GM18511 (cell line): ENCODE measurements around the gene RLN3.
A peak's percentile ranks its signal among the peaks of the same experiment; 100 is the strongest.

Source experiments
- ATAC-seq: cut with Tn5 transposase; IDR thresholded peaks from one replicate; pipeline ENCODE4 v1.9.1; 2021; ENCODE audit warnings: mild to moderate bottlenecking, moderate library complexity; ENCODE audit not compliant: unreplicated experiment

The RLN3 gene

DNA sequence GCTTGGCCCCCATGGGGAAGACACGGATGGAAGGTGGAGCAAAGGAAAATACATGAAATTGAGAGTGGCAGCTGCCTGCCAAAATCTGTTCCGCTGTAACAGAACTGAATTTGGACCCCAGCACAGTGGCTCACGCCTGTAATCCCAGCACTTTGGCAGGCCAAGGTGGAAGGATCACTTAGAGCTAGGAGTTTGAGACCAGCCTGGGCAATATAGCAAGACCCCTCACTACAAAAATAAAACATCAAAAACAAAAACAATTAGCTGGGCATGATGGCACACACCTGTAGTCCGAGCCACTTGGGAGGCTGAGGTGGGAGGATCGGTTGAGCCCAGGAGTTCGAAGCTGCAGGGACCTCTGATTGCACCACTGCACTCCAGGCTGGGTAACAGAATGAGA, 24.5 kb downstream of the RLN3 start:
- no peak for ATAC-seq

DNA sequence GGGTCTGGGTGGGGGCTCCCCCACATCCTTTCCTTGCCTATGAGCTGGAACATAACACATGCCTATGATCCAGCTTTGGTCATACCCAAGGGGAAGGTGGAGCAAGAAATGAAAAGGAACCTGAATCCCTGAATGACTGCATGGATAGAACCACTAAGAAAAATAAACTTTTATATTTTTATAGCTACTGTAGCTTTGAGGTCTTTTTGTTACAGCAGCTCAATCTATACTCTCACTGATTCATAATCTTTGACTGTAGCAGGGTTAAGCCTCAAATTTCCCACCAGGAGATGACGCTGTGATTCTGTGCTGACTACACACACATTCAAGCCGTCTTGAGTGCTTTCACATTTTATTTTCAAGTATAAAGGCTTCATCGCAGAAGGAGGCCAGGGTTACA, 25.1 kb downstream of the RLN3 start:
- ATAC-seq, result no peak

DNA sequence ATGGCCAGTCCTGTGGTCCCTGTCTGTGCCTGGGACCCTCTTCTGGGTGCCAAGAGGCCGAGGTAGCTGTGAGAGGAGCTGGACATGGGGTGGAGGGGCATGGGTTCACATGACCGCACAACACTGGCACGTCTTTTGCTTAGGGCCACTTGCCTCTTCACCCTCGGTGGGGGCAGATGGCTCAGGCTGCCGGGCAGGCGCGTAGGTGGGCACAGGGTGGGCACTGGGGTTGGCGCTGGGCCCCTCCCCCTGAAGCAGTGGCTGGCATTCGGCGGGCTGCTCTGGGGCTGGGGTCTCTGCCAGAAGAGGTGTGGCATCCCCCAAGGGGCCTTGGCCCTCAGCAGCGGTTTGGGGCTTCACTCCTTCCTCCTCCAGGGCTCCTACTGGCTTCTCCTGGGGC, 25.6 kb downstream of the RLN3 start:
- ATAC-seq, result no peak

DNA sequence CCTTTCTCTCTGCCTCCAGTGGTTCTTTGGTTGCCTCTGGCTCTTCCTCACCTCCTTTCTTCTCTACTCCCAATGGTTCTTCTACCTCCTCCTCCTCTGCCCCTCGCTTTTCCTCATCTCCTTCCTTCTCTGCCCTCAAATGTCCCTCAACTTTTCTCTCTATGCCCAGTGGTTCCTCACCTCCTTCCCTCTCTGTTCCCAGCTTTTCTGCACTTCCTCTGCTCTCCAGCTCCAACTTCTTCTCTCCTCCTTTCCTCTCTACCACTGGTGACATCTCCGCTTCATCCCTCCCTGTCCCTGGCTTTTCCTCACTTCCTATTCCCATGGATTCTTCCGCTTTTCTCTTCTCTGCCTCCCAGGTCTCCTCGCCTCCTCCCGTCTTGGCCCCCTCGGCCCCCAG, 26.2 kb downstream of the RLN3 start:
- ATAC-seq, result no peak

DNA sequence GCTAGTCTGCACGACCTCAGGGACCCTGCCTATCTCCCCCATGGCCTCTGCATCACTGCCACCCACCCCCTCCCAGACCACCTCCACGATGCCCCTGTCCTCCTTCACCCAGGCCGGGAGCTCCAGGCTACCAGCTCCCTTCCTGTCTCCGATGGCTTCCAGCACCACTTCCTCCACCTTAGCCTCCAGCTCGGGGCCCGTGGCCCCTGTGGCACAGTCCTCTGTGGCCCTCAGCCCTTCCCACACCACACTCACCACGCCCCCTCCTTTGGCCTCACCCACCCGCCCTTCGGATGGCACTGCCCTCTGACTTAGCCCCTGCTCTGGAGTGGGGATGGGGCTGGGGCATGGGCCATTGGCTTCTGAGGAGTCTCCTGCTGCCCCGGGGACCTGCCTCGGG, 26.8 kb downstream of the RLN3 start:
- no peak for ATAC-seq

DNA sequence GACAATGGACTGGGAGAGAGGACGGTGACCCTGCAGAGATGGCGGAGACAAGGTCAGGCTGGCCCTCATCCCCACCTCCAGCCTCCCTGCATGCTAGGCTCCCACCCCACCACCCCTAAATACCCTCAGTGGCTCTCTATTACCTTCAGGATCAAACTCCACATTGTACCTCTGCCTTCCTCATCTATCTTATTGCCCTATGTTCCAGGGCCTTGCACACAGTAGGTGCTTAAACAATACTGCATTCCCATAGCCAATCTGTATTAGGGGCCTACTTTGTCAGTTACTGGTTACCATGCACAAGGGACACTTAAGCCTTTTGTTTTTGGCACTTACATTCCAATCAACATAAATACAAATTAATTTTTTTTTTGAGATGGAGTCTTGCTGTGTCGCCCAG, 27.4 kb downstream of the RLN3 start:
- no peak for ATAC-seq

DNA sequence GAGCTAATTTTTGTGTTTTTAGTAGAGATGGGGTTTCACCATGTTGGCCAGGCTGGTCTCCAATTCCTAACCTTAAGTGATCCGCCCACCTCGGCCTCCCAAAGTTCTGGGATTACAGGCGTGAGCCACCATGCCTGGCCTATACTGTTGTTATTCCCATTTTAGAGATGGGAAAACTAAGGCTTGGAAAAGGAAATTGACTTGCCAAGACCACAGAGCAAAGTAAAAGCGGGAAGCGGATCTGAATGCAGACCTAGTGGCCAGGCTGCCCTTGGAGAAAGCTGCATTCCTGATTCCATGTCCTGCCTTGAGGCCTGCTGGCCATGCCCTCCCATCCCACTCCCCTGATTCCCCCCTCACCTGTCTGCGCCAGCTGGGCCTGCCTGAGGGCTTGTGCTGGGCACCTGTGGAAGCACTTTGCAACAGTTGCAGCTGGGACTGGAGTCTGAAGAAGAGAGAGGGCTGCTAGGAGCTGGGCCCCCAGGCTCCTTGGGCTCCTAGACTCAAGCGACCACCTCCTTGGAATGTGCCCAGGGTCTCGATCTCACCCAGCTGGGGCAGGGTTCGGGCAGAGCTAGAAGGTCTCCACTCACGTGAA, 28.2 kb downstream of the RLN3 start:
- no peak for ATAC-seq

DNA sequence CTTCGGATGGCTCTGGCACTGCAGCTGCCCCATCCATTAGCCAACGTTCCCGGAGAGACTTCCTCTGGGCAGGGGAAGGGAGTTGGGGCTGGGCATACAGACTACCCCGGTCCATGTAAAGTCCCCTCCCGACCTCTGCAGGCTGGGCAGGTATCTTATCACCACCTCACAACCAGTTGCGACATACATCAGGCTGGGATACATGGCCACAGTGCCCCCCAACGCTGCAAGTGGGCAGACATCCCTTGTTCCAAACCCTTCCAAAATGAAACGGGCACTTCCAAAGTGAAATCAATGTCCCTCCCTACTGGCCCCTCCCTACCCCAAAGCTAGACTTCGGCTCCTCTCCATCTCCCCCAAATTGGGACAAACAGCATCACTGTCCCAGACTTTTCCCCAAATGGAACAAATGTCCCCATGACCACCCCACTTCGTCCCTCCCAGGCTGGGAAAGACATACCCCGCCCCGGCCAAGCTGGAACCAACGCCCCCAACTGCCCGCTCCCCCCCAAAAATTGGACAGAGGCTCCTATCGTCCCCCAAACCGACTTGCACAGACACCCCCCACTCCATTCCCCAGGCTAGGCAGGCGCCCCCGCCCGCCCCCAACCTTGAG, 28.9 kb downstream of the RLN3 start:
- ATAC-seq, result no peak

DNA sequence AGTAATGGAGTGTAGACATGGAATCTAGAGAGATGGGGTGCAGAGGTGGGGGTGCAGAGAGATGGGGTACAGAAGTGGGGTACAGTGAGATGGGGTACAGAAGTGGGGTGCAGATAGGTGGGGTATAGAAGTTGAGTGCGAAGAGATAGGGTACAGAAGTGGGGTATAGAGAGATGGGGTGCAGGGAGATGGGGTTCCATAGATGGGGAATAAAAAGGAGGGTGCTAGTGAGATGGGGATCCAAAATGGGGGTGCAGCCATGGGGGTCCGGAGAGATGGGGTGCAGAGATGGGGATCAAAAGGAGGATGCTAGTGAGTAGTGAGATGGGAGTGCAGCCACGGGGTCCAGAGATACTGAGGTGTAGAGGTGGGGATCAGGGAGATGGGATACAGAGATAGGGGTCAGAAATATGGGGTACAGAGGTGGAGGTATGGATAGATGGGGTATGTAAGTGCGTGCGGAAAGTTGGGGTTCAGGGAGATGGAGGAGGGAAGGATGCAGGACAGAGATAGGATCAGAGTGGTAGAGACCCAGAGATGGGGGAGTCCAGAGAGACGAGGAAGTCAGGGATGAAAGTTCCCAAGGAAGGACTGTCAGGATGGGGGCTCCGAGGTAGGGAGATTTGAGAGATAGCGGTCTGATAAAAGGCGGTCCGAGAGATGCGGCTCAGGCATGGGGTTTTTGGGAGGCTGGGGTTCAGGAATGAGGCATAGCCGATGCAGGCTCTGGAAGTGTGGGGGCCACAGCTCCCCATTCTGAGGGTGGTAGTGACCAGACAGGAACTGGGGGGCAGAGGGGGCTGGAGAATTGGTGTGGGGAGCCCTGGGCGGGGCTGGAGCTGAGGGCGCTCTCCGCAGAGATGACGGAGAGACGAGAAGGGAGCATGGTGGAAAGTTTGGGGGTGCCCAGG, 30.5 kb downstream of the RLN3 start:
- no peak for ATAC-seq

DNA sequence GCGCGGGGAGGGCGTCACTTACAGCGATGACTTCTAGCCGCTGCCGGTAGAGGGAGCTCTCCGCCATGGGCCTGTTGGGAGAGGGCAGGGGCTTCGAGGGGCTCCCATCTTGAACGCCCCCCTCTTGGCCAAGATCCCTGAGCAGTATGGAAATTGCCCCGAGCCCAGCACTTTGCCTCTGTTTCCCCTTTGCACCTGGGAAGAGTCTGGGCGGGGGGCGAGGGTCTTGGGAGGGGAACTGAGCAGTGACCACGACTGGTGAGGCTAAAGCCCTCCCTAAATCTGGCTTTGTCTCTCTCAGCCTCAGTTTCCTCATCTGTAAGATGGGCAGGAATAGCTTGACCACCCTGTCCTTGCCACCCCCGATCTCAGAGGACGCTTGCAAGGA, 31.1 kb downstream of the RLN3 start:
- no peak for ATAC-seq

DNA sequence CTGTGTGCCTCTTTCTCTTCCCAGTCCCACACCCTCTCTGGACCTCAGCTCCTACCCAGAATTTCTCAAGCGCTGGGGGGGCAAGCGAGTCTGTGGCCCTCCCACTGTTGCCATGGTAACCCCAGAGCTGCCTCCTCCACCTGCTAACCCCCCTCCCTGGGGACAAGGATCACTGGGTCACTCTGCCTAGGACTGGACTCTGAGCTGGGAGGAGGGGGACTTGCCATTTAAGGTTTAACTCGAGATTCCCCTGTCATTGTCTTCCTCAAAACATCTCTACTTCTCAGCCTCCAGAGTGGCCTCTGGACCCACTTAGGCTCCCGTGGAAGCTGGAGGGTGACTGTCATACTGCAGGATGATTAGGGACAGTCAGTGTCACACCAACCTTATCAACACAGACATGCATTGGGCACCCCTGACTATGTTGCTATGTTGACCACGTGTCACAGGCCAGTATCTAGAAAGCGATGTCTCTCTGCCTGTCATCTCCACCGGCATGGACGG, 31.8 kb downstream of the RLN3 start:
- no peak for ATAC-seq

DNA sequence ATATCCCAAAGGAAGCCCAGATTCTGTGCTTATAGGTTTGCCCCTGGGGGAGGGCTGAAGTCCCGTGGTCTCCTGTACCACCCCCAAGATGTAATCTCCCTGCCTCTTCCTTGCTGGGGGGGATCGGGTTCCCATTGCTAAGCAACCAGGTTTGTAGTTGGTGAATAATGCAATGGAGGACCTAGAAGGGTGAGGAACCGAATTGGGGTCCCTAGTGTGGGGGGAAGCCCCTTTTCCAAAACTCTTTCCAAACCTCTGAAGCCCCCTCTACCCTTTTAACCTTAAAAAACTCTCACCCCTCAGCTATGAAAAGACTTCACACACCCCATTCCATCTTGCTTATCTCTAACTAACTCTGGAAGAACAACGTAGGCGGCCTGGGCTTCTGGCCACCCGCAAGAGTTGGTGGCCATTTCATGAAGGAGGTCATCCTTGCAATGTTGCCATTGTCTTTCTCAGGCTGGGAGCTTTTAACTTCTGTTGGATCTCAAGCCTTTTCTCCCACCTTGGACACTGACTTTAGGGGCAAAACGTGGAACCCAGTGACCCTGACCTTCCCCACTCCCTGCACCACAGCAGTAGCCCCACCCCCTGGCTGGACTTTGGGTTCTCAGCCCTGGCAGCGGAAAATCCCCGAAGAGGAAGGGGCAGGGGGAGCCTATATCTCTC, 33.3 kb downstream of the RLN3 start:
- no peak for ATAC-seq

DNA sequence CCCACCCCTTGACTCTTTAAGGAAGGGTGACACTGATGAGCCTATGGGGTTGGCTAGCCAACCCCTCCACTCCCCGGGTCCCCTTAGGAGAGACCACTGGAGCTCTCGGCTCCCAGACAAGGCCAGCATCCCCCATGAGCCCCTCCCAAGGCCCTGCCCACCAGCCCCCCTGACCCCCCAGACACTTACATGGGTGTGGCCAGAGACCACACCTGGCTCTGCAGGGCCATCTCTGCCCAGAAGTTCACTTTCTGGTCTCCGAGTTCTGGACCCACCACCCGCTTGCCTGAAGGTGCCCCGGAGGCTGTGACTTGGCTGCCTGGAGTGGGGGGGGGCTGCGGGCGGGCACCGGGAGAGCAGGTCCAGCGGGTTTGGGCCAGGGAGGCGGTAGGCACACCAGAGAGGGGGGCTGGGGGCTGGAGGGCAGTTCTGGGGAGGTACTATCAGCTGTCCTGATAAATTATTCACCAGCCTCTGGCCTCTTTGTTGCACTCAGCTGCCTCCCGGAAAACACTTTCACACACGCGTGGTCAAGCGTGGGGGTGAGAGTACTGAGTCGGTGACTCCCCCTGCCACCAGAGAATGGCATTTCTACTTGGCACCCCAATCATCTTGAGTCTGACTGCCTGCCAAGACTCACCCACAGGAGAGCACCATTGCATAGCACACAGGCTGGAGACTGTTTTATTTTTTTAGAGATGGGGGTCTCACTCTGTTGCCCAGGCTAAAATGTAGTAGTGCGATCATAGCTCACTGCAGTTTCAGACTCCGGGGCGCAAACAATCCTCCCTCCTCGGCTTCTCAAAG, 34.0 kb downstream of the RLN3 start, which contains the start of gene PALM3:
Gene PALM3, minus strand, starts transcription at position 326 of the 807 bp plus-strand sequence. Its CDS starts 96 bp downstream, at position 230.
- no peak for ATAC-seq

DNA sequence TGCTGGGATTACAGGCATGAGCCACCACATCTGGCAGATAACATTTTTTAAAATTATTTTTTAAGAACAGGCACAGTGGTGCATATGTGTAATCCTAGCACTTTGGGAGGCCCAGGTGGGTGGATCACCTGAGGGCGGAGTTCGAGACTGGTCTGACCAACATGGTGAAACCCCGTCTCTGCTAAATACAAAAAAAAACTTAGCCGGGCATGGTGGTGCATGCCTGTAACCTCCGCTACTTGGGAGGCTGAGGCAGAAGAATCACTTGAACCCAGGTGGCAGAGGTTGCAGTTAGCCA, 34.6 kb downstream of the RLN3 start:
- no peak for ATAC-seq

DNA sequence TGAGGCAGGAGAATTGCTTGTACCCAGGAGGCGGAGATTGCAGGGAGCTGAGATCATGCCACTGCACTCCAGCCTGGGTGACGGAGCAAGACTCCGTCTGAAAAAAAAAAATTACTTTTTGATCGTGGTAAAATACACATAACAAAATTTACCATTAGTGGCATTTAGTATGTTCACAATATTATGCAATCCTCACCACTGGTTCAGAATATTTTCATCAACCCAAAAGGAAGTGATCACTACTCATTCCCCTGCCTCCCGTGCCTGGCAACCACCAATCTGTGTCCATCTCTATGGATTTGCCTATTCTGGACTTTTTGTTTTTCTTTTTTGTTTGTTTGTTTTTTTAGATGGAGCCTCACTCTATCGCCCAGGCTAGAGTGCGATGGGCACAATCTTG, 35.2 kb downstream of the RLN3 start:
- ATAC-seq, result no peak

DNA sequence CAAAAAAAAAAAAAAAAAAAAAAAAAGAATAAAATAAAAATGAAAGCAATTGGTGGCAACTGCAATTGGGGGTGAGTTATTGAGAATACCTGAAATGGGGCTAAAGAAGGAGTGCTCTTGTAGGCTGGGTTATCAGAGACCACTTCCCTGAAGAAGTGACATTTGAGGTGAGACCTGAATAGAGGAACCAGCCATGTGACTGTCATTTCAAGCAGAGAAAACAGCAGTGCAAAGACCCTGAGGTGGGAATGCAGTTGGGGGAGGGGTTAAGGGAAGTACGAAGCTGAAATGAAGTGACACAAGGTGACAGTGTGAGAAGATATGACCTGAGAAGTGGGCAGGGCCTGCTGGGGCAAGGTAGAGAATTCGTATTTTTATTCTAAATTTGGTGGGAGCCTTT, 38.2 kb downstream of the RLN3 start:
- ATAC-seq, result no peak

DNA sequence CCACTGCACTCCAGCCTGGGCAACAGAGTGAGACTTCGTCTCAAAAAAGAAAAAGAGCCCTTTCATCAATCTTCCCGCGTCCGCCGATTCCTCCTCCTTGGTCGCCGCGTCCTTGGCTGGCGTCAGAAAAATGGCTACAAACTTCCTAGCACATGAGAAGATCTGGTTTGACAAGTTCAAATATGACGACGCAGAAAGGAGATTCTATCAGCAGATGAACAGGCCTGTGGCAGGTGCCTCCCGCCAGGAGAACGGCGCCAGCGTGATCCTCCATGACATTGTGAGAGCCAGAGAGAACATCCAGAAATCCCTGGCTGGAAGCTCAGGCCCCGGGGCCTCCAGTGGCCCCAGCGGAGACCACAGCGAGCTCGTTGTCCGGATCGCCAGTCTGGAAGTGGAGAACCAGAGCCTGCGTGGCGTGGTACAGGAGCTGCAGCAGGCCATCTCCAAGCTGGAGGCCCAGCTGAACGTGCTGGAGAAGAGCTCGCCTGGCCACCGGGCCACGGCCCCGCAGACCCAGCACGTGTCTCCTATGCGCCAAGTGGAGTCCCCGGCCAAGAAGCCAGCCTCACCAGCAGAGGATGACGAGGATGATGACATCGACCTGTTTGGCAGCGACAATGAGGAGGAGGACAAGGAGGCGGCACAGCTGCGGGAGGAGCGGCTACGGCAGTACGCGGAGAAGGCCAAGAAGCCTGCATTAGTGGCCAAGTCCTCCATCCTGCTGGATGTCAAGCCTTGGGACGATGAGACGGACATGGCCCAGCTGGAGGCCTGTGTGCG, 42.5 kb downstream of the RLN3 start:
- no peak for ATAC-seq

DNA sequence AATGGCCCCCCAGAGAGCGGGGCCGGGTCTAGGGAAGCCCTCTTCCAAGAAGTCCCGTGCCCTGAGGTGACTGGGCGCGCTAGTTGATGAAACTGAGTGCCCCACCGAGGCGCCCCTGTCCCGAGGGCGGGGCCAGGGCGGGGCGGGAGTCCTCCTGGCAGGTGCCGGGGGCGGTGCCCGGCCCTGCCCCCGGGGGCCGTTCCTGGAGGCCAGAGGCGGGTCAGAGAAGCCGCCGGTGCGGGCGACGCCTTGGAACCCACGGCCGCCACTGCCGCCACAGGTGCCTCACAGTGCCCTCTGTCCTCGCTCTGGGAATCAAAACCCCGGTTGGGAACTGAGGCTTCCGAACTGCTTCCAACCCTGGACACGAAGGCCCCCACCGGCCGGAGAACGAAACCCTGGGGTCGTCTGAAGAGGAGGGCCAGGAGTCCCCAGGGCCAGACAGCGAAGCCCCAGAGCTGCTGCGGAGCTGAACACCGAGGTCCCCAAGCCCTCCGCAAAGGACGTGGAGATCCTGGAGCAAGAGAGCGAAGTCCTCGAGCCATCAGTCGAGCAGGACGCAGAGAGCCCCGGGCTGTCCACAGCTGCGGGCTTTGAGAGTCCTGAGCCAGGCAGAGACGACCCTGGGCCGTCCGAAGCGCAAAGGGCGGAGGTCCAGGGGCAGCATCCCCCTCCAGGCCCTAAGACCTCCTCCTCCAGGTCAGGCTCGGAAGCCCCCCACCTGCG, 44.8 kb downstream of the RLN3 start, which contains the start of gene MISP3:
Gene MISP3, plus strand, starts transcription at position 252 of the 726 bp plus-strand sequence. CDS start 524 bp downstream, outside the sequence.
- ATAC-seq, result peak; percentile 5
